ENCODE results near the gene METAP2.

The METAP2 gene

GRCh38 chr12:95516757-95517156, 42.8 kb downstream of the METAP2 start:
- DNase-seq = no peak

DNA sequence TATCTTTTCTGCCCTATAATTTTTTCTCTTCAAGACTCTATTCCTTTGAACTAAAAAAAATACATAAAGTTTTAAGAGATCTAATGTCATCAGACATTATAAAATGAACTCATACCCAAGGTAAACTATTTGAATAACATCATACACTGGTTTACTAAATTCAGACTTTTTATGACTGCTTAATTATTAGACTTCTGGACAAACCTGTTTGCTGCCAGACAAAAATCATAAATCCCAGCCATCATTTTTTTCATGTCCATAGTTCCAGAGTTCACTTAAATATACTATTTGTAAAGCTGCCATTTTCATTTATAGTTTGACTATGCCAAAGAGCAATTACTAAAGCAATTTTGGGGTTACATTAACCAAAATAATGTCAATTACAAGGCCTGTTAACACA, 43.3 kb downstream of the METAP2 start:
- DNase-seq = no peak

DNA sequence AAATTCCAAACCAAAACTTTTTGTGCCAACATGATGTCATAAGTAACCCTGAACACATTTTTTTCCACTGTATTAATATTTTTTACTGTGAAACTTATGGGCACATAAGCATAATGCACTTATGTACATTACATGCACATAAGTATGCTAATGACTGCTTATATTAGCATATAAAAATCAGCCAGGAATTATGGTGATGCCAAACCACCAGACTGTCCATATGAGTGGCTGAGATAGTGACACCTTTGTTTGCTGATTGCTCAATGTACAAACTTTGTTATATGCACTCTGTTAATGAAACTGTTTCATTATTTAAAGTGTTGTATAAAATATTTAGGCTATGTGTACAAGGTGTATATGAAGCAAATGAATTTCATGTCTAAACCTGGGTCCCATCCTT, 45.0 kb downstream of the METAP2 start:
- no peak for DNase-seq

- no peak for DNase-seq
These were observed 46.9 kb downstream of the METAP2 start for GRCh38 chr12:95520816-95521215.

DNA sequence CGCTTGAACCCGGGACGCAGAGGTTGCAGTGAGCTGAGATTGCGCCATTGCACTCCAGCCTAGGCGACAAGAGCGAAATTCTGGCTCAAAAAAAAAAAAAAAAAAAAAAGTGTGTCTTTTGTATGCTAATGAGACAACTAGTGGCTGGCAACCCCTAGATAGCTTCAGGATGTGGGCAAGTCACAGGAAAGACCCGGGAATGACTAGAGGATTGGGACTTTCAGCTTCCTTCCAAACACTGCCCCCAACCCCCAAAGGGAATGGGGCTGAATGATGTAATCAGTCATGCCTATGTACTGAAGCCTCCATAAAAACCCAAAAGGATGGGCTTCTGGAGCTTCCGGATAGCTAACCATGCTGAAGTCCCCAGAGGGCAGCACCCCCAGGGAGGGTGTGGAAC, 48.7 kb downstream of the METAP2 start:
- DNase-seq = no peak

- DNase-seq = no peak
These were observed 54.5 kb downstream of the METAP2 start for GRCh38 chr12:95528431-95528830.

- no peak for DNase-seq
These were observed 55.8 kb downstream of the METAP2 start for GRCh38 chr12:95529693-95530225.

DNA sequence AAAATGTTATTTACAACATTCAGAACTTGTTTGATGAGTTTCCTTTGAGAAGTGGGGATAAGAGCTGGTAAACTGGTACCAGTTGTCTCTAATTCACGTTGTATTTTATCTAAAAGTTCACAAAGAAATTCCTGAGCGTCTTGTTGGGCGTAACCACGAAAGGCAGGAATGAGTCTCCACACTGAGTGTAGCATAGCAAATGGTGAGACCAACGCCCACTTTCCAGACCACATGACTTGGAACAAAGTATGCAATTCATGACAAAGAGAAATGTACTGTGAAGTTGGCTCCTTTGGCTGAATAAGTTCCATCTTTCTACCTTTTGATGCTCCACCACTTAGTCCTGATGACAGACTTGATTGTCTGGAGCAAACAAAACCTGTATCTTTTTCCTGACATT, 58.9 kb downstream of the METAP2 start:
- DNase-seq = no peak

DNA sequence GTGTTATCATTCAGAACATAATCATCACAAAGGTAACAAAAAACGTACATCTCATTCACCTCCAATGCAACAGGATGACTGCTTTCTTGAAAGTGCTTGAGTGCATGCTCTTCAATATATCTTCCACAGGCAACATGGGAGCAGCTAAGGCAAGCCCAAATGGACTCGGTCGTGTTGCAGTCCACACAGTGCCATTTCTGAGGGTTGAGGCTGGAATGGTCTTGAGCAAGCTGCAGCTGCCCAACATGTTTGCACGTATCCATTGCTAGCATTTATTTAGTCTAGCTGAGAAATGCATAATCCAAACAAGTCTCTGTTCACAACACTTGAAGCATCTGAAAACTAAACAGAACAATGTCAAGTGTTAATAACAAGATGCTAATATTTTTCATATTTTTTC, 60.0 kb downstream of the METAP2 start:
- DNase-seq = no peak

DNA sequence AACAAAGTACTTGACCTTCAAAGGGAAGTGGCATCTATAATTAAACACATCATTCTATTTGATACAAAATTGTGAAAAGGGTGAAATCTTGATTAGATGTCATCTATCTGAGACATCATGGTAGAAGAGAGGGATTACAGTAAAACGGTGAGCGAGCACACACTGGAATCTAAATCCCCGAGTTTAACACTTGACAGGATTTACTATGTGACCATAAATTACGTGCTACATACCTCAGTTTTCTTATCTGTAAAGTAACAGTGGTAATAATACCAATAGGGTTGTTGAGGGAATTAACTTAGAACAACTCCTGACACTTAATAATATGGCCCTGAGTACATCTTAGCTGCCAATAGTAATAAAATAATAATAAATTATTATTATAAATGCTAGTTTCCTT, 64.1 kb downstream of the METAP2 start:
- DNase-seq = no peak

DNA sequence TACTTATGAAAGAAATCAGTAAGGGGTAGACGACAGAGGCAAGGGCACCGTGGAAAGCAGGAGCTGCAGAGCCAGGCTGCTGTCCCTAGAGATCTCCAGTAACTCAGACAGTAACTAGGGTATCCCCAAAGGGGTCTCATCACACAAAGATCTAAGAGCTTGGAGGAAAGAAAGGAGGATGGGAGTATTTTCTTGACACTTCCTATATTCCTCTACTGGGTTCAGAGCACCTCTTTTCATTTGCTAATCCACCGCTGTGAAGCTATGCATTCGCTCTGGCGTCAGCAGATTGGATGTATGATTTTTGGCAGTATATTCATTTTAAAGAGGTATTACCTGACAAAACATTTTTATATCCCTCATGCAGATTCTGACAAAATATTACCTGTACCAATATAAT, 64.7 kb downstream of the METAP2 start:
- DNase-seq = no peak

- no peak for DNase-seq
These were observed 67.5 kb downstream of the METAP2 start for GRCh38 chr12:95541436-95541835.

DNA sequence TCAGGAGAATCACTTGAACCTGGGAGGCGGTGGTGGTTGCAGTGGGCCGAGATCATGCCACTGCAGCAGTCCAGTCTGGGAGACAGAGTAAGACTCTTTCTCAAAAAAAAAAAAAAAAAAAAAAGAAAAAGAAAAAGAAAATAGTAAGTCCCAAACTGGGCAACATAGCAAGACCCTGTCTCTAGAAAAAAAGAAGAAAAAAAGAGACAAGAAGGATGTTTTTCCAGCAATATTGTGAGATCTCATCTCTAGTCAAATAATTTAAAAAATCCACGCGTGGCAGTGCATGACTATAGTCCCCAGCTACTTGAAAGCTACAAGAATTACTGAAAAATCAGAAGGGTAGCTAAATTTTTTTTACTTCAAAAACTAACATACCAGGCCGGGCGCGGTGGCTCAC, 69.4 kb downstream of the METAP2 start:
- DNase-seq = no peak

GRCh38 chr12:95544756-95545155, 70.8 kb downstream of the METAP2 start:
- DNase-seq = no peak

- no peak for DNase-seq
These were observed 71.4 kb downstream of the METAP2 start for GRCh38 chr12:95545303-95545702.

DNA sequence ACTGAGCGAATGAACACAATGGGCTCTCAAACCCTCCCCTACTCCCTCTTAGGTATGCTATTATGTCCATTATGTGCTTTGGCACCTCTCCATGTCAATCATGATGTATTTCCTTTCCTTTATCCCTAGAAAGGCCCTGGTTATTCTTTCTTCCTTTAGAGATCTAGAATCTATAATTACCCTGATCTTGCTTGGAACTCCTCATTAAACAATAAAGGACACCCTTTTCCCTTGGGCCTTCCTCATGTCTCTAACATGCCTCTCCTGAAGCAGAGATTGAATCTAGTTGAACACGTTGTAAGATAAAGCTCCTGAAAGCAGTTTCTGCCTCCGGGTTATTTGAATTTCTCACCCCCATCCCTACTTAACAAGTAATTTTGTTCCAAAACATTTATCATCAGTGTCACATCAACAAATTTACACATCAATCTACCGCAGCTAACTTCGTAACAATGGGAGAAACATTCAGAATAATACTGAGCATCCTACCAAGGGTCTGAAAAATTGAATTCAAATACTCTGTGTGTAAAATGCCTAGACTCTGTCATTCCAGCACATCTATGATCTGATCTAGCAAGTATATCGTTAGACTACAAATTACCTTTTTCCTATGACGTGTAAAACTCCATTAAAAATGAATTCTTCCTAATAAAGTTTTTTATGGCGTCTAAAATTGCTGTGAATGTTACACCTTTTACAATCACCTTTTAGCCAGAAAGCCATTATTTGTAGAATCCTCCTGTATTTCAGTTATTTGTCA, 72.0 kb downstream of the METAP2 start:
- DNase-seq = no peak

DNA sequence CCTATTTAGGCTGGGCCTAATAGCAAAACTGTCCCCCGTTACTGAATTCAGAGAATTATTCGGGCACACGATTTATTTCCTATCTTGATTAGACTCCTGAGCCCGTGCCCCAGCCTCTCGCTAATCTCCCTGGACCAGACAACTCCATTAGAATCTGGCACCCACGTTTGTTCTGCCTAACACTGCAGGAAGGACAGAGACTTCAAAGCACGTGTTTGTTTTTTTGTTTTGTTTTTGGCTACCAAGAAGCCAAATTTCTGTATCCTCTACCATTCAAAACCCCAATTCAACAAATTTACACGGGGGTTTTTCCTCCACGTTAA, 72.5 kb downstream of the METAP2 start:
- DNase-seq = no peak

GRCh38 chr12:95547522-95548055, 73.6 kb downstream of the METAP2 start:
- no peak for DNase-seq

DNA sequence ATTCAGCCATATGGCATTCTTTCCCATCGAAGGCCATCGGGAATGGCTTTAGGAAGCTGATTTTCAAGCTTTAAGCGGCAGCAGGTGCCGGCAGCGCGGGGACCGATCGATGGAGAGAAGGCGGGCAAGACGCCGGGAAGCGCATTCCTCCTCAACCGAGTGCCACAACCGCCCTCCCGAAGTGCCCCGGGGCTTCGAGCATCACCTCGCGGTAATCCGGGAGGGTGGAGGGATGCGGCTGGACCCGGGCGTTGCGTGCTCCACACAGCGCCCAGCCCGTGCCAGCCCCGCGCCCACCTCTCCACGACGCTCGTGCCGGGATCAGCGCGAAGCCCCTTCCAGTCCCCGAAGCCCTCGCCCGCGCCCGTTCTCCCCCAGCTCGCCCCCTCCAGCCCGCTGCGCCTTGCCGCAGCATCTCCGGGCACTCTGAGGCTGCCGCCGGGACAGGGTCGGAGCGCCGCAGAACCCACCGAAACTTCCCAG, 74.1 kb downstream of the METAP2 start:
- DNase-seq = no peak

DNA sequence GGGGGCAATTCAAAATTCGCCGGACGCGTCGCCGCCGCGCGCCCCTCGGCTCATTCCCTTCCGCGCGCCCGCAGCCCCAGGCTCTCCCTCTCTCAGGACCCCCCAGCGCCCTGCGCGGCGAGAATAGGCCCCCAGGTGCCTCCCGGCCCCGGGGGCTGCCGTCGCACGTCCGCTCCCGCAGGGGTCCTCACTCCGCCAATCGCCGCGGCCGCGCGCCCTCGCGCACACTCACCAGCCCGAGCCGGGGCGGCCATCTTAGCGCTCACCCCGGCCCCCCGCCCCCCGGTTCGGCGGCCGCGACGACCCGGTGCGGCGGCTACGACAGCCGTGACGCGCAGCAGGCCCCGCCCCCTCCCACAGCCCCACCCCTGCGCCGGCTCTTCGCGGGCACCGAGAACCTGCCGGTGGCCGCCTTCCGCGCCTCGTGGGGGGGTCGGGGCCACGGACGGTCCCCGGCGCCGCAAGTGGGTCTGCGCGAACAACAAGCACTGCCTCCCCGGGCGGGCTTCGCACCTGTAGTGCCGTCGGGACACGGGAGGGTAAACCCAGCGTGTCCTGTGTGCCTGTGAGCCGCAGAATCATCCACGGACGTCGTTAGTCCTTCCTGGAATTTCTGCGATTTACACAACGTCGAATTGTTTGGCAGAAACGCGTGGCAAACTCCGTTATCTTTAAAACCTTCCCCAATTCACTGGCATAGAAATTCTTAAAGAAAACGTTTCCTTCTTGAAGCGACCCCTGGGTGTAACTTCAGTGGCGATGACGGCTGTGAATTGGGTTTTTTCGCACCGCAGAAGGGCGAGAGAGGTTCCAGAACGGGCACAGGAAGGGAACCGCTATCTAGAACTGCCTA, 74.8 kb downstream of the METAP2 start:
- no peak for DNase-seq

DNA sequence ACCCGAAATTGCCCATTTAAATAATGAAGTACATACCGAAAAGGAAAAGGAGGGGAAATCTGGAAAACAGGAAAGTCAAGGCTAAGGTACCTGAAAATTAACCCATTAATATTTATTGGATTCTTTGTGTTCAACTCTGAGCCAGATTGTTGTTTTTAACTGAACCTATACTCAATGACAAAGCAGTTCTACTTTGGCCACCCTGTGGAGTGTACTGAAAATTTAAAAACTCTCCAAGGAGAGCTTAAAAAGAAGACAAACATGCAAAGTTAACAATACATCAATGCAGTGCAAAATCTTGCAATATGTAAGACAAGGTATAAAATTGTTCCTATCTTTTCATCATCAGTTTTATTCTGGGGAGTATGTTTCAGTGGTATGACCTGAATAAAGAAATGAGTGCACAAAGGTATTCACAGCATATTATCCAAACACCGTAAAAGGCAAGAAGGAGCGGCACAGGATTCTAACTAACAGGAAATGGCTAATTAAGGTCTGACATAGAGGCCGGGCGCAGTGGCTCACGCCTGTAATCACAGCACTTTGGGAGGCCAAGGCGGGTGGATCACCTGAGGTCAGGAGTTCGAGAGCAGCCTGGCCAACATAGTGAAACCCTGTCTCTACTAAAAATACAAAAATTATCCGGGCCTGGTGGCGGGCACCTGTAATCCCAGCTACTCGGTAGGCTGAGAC, 75.6 kb downstream of the METAP2 start:
- DNase-seq = no peak

- DNase-seq = no peak
These were observed 77.4 kb downstream of the METAP2 start, which contains the start of gene USP44 for GRCh38 chr12:95551305-95551704. USP44 (minus strand) TSS chr12:95551476; CDS start chr12:95534256, 17,220 bp downstream.

GRCh38 chr12:95551913-95552516, 78.1 kb downstream of the METAP2 start:
- no peak for DNase-seq
